Karpas-422 (cell line): ENCODE measurements around the gene FCER1G. TPM values are rescaled to one million over a fixed set of nuclear protein-coding genes. Genes with fewer than 3 reads are reported as not detected.

ENCODE experiments used
- DNase-seq: peaks from one replicate; pipeline ENCODE4 v3.0.0-alpha.2; 2015
- H2AFZ ChIP-seq: fragments of 200-600 bp; sonication (generic); 2 replicates; pipeline ENCODE4 v1.6.1; 2014; ENCODE audit warnings: antibody characterized with exemption, low read length, mixed read lengths
- H3K27ac ChIP-seq: fragments of 200-600 bp; sonication (generic); 2 replicates; pipeline ENCODE4 v1.5.1; 2014; ENCODE audit warnings: mild to moderate bottlenecking, low read length, moderate library complexity
- H3K27me3 ChIP-seq: fragments of 200-600 bp; sonication (generic); 2 replicates; pipeline ENCODE4 v1.6.1; 2014; ENCODE audit warnings: low read length, mixed read lengths
- H3K36me3 ChIP-seq: fragments of 200-600 bp; sonication (generic); 2 replicates; pipeline ENCODE4 v1.6.1; 2014; ENCODE audit warnings: low read length, mixed read lengths; ENCODE audit not compliant: insufficient read depth
- H3K4me1 ChIP-seq: fragments of 200-600 bp; sonication (generic); 2 replicates; pipeline ENCODE4 v1.6.1; 2014; ENCODE audit warnings: mild to moderate bottlenecking, low read length, mixed read lengths
- H3K4me2 ChIP-seq: fragments of 200-600 bp; sonication (generic); 2 replicates; pipeline ENCODE4 v1.6.1; 2014; ENCODE audit warnings: low read length, low read depth, mild to moderate bottlenecking; ENCODE audit not compliant: poor library complexity, severe bottlenecking
- H3K4me3 ChIP-seq: fragments of 200-600 bp; sonication (generic); 2 replicates; pipeline ENCODE4 v1.5.1; 2014; ENCODE audit warnings: mild to moderate bottlenecking, antibody characterized with exemption, low read length, mixed read lengths
- H3K79me2 ChIP-seq: fragments of 200-600 bp; sonication (generic); 2 replicates; pipeline ENCODE4 v1.6.1; 2014; ENCODE audit warnings: mild to moderate bottlenecking, low read length, mixed read lengths
- H3K9ac ChIP-seq: fragments of 200-600 bp; sonication (generic); 2 replicates; pipeline ENCODE4 v1.6.0; 2014; ENCODE audit warnings: low read length
- H3K9me2 ChIP-seq: fragments of 200-600 bp; sonication (generic), shearing (Covaris generic); replicated peaks from 2 replicates; pipeline ENCODE4 v1.6.0; 2014; ENCODE audit warnings: mild to moderate bottlenecking, low read length, moderate library complexity; ENCODE audit not compliant: insufficient read depth
- H3K9me3 ChIP-seq: fragments of 300-700, 200-600 bp; sonication (generic); 2 replicates; pipeline ENCODE4 v1.6.1; 2014; ENCODE audit warnings: low read length, mixed read lengths
- H4K20me1 ChIP-seq: fragments of 200-600 bp; sonication (generic); 2 replicates; pipeline ENCODE4 v1.6.1; 2014; ENCODE audit warnings: mild to moderate bottlenecking, antibody characterized with exemption, low read length, low read depth; ENCODE audit not compliant: insufficient read depth
- total RNA-seq: library from RNA; depleted of rRNA; stranded (reverse); fragments of >200 nt; shearing (Covaris generic); gene quantifications from 2 replicates; pipeline ENCODE4 v1.2.3, GENCODE V29; 2014; ENCODE audit warnings: low replicate concordance

FCER1G gene
- total RNA-seq, 1 experiment from 2014 or later, result not detected

DNA sequence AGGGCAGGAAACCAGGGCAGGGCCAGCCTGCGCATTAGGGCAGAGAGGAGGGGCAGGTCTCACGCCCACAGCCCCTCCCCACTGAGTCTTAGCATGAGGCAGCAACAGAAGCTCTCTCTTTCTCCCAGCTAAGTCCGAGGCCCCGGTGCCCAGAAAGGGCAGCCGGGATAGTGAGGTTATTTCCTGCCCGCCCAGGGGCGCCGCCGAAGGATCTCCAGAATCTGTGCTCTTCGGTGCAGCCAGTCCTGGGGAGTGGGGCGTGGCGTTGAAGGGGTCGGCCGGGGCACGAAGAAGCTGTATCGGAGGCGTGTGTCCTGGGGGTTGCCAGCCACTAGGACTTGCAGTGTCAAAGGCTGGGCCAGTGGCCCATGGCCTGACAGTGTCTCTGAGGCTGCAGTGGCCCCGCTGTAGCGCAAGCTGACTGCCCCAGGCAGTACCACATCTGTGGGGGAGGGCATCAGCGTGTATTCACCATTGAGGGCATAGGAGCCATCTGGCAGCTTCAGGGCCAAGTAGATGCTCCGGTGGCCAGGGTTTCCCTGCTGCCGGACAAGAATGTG, 24.1 kb upstream of the FCER1G start:
- Histone ChIP-seq H3K4me3 (no peak overlapping the region), H3K4me2 (no peak overlapping the region), H3K27me3 (no peaks in the 10 kb centered on the region), H3K36me3 (no peaks in the 10 kb centered on the region), H4K20me1 (no peaks in the 10 kb centered on the region), H3K79me2 (no peaks in the 10 kb centered on the region), H2AFZ (no peak overlapping the region), H3K9ac (no peak overlapping the region), H3K9me3 (no peaks in the 10 kb centered on the region), H3K4me1 (peaks cover 34% of the 10 kb centered on the region), H3K9me2 (no peaks in the 10 kb centered on the region), H3K27ac (no peak overlapping the region)
- no peak for DNase-seq

DNA sequence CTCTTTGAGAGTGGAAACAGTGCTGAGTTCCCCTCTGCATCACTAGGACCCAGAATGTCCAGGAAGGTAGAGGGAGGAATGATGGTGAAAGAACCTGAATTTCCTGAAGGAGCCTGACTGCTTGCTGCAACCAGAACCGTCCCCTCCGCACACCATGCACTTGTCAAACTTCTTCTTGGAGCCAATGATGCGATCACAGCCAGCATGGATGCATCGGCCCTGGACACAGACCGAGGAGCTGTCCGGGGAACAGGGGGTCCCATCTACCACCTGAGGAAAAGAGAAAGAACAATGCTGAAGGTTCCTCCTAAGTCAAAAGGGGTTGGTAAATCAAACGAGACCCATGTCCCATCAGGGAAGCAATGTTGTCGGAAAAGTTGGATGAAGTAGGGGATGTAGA, 23.1 kb upstream of the FCER1G start:
- Histone ChIP-seq H3K9me3 (no peaks in the 10 kb centered on the region), H3K36me3 (no peaks in the 10 kb centered on the region), H3K79me2 (no peaks in the 10 kb centered on the region), H3K27me3 (no peaks in the 10 kb centered on the region), H3K27ac (no peak overlapping the region), H3K4me3 (no peak overlapping the region), H2AFZ (no peak overlapping the region), H3K4me1 (peaks cover 24% of the 10 kb centered on the region), H4K20me1 (no peaks in the 10 kb centered on the region), H3K9me2 (no peaks in the 10 kb centered on the region), H3K4me2 (no peak overlapping the region), H3K9ac (no peak overlapping the region)
- no peak for DNase-seq

DNA sequence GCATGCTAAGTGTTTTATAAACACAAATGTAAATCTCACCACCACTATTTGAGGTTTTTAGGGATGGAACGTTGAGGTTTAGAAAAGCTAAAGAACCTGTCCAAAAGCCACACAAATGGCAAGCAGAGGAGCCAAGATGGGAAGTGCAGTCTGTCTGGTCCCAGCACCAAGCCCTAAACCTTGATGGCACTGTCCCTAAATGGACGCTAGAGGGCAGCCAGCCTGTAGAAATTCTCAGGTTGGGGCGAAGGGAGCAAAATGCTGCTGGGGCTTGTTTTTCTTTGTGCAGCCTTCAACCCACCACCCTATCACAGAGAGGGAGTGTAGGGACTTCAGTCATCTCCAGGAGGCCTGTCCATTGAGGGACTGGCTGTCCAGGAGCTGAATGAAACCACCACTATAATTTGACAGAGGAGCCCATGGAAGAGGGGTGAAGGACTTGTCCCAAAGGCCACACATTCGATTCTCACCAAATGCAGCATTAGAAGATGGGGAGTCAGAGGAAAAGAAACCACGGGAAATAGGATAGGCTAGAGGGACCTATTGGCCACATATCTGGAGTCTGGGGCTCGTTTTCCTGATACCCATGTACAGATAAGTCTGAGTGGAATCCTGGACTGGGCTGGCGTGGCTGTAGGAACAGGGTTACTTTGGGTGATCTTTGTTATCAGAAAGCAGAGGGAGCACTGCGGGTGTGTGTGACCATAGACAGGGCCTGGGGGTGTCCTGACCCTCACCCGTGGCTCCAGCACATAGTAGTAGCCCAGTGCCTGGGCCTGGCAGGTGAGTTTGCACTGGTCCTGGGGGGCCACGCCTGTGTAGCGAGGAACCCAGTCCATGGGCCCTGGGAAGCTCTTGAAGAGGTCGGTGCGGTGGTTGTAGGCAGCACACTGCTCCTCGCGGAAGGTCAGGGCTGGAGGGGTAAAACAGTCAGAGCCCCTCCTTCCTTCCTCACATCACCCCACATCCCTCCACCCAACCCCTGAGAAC, 22.3 kb upstream of the FCER1G start:
- DNase-seq, result peak; percentile 92
- peaks cover 18% of the 10 kb centered on the region for H3K4me1 ChIP-seq
- H3K27ac ChIP-seq, result no peak overlapping the region
- H3K79me2 ChIP-seq, result no peaks in the 10 kb centered on the region
- H2AFZ ChIP-seq, result peak overlapping the region; percentile 9; the same call in 1 of the 2 replicates
- H3K9me2 ChIP-seq, result no peaks in the 10 kb centered on the region
- no peak overlapping the region for H3K9ac ChIP-seq
- no peak overlapping the region for H3K4me3 ChIP-seq
- H3K9me3 ChIP-seq, result no peaks in the 10 kb centered on the region
- no peaks in the 10 kb centered on the region for H3K27me3 ChIP-seq
- H4K20me1 ChIP-seq, result no peaks in the 10 kb centered on the region
- H3K4me2 ChIP-seq, result no peak overlapping the region
- H3K36me3 ChIP-seq, result no peaks in the 10 kb centered on the region

DNA sequence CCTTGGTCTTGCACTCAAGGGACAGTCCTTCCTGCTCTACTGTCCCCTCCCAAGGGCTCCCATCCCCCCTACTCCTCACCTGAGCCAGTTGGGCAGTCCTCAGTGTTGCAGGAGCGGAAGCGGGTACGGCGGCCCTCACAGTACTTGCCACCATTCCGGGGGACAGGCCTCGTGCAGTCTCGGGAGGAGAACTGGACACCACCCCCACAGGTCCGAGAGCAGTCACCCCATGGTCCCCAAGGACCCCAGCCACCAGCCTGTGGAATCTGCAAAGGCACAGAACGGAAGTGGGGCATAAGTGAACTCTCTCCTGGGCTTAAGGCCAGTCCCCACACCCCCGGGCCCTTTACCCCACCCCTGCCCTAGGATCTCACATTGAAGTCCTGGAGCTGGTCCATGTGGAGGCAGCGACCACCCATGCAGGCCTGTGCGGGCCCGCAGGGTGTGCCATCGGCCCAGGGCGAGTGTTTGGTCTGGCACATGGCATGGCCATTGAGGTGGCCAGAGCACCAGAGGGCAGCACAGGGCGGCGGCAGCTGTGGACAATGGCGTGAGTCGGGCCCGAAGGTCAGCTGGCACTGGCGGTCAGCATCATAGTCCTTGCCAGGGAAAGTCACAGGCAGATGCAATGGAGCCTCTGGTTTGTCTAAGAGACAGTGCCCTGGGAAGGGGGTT, 21.4 kb upstream of the FCER1G start:
- H4K20me1 ChIP-seq, result no peaks in the 10 kb centered on the region
- no peaks in the 10 kb centered on the region for H3K27me3 ChIP-seq
- no peak overlapping the region for H3K27ac ChIP-seq
- H3K9me2 ChIP-seq, result no peaks in the 10 kb centered on the region
- H3K4me3 ChIP-seq, result no peak overlapping the region
- no peaks in the 10 kb centered on the region for H3K9me3 ChIP-seq
- DNase-seq, result no peak
- H3K9ac ChIP-seq, result no peak overlapping the region
- peaks cover 18% of the 10 kb centered on the region for H3K4me1 ChIP-seq
- no peak overlapping the region for H2AFZ ChIP-seq
- no peak overlapping the region for H3K4me2 ChIP-seq
- H3K79me2 ChIP-seq, result no peaks in the 10 kb centered on the region
- H3K36me3 ChIP-seq, result no peaks in the 10 kb centered on the region

DNA sequence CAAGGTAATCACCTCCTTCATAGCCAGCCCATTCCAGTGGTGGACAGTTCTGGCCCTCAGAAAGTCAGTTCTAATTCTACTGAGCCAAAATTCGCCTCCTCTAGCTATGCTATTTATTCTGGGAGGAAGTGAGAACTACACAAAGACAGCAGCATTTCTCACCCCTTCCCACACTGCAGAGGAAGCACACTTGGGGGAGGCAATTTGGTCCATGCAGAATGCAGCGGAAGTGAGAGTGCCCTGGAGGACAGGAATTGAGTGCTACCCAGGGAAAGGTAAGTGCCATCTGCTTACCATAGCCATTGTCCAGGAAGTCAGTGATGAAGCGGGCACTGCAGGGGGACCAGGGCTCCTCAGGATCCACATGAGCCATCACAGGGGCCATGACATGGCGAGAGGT, 19.9 kb upstream of the FCER1G start:
- Histone ChIP-seq H3K9me3 (no peaks in the 10 kb centered on the region), H3K4me3 (peak overlapping the region; percentile 7; the same call in 1 of the 2 replicates), H3K4me1 (peaks cover 18% of the 10 kb centered on the region), H2AFZ (peak overlapping the region; percentile 95), H3K36me3 (no peaks in the 10 kb centered on the region), H3K9ac (peak overlapping the region; percentile 23), H3K4me2 (peak overlapping the region; percentile 36), H3K9me2 (no peaks in the 10 kb centered on the region), H3K27ac (peak overlapping the region; percentile 41), H3K79me2 (no peaks in the 10 kb centered on the region), H3K27me3 (no peaks in the 10 kb centered on the region), H4K20me1 (no peaks in the 10 kb centered on the region)
- DNase-seq, result peak; percentile 65

DNA sequence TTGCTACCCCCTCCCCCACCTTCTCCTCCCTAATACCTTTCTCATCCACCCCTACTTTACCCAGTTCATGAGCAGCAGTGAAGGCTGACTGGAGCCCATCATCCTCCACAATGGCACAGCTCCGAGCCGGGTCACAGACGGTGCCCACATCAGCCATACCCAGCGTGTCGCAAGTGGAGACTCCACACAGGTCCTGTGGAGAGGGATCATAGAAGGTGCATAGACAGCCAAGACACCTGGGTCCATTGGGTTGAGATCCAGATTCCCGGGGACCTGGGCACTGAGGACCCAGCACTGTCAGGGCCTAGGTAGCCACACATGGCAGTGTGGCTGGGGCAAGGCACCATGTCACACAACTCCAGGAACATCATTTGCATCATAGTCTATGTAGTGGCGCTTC, 19.0 kb upstream of the FCER1G start:
- H3K9me2 ChIP-seq, result no peaks in the 10 kb centered on the region
- H3K4me2 ChIP-seq, result no peak overlapping the region
- no peaks in the 10 kb centered on the region for H3K9me3 ChIP-seq
- no peak overlapping the region for H3K27ac ChIP-seq
- no peaks in the 10 kb centered on the region for H3K36me3 ChIP-seq
- no peak overlapping the region for H2AFZ ChIP-seq
- no peaks in the 10 kb centered on the region for H3K27me3 ChIP-seq
- H3K4me3 ChIP-seq, result no peak overlapping the region
- H3K79me2 ChIP-seq, result no peaks in the 10 kb centered on the region
- peaks cover 20% of the 10 kb centered on the region for H3K4me1 ChIP-seq
- H4K20me1 ChIP-seq, result no peaks in the 10 kb centered on the region
- DNase-seq, result no peak
- H3K9ac ChIP-seq, result no peak overlapping the region

DNA sequence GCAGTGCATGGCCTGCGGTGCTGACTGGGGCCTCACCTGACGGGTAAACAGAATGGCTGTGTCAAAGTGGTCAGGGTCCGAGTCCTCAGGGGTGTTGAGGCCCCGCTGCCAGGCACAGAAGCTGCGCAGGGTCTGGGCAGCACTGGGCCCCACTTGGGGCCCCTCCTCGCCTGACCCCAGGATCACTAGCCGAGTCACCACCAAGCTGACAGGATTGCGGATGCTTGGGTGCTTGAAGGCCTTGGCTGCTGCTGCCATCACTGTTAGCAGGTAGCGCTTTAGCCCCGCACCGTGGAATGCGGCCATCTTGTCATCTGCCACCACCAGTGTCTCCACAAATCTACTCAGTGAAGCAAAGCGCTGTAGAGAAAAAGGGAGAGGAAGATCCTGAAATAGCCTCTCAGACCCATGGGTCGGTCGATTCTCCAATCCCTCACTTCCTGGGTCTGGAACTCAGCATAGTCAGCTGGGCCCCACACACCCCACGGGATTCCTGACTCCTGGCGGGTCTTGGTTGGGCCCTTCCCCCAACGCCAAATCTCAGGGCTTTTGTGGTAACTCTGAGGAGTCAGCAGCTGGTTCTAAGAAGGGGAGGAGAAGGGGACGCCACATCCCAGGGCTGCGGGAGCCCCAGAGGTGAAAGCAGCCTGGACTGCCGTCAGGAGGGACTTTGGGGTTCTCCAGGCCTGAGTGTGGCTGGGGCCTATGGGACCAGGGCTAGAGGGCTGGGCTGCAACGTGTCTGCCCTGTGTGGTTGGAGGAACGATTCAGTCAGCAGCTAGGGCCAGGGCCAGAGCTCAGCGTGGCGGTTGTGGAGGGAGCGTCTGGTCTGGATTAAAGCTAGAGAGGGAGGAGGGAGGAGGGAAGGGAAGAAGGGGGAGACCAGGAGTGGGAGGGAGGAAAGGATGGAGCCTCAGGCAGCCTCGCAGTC, 18.3 kb upstream of the FCER1G start:
- Histone ChIP-seq H3K9me3 (no peaks in the 10 kb centered on the region), H3K79me2 (no peaks in the 10 kb centered on the region), H3K9ac (no peak overlapping the region), H3K4me2 (no peak overlapping the region), H3K4me3 (no peak overlapping the region), H3K4me1 (peaks cover 27% of the 10 kb centered on the region), H3K9me2 (no peaks in the 10 kb centered on the region), H4K20me1 (no peaks in the 10 kb centered on the region), H3K27me3 (no peaks in the 10 kb centered on the region), H2AFZ (no peak overlapping the region), H3K27ac (no peak overlapping the region), H3K36me3 (no peaks in the 10 kb centered on the region)
- no peak for DNase-seq
